Posterior cingulate gyrus (tissue), 11 donors: ENCODE measurements around the gene TYRO3.

Experiments used
- DNase-seq, 10 donors: peaks; one replicate each; pipeline versions ENCODE4 v3.0.0 to v3.0.0-alpha.2; 2020 to 2021; ENCODE audit warnings: mixed read lengths in 3 of 10
- intact Hi-C: fragments of 100-400 bp; cut with DNase I; formaldehyde crosslinking; loops from one replicate; pipeline ENCODE4 v1.15.1; 2023

The TYRO3 gene

DNA sequence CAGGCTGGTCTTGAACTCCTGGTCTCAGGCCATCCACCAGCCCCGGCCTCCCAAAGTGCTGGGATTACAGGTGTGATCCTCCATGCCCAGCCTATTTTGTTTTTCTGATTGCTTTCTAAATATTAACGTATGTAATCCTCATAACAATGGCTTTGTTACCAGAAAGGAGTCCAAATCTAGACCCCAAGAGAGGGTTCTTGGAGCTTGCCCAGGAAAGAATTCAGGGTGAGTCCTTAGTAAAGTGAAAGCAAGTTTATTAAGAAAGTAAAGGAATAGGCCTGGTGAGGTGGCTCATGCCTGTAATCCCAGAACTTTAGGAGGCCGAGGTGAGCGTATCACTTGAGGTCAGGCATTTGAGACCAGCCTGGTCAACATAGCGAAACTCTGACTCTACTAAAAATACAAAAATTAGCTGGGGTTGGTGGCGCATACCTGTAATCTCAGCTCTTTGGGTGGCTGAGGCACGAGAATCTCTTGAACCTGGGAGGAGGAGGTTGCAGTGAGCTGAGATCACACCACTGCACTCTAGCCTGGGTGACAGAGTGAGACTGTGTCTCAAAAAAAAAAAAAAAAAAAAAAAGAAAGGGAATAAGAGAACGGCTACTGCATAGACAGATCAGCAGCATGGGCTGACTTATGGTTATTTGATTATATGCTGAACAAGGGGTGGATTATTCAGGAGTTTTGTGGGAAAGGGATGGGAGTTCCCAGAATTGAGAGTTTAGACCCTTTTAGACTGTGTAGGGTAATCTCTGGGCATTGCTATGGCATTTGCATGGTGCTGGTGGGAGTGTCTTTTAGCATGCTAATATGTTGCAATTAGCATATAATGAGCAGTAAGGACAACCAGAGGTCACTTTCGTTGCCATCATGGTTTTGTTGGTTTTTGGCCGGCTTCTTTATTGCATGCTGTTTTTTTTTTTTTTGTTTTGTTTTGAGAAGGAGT lies 36.1 kb downstream of the TYRO3 start:
- intact Hi-C loops, result no loop called here
- DNase-seq, result no peak

DNA sequence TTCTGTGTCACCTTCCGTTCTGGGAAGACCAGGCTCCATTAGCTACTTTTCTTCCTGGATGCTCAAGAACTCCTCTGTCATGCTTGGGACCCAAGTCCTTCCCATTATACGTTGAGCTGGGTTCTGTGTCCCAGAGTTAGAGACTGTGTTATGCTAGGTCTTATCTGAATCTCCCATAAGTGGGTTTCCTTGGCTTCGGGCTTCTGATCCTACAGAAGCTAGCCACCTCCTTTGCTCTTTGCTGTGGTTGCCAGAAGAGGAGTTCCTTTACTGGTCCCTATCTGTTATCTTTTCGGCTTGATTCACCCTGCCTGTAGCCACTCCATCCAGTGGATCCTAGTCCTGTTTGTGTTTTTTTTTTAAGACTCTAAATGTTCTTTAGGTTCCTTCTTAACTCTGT lies 38.0 kb downstream of the TYRO3 start:
- intact Hi-C loops, result no loop called here
- DNase-seq, result no peak

DNA sequence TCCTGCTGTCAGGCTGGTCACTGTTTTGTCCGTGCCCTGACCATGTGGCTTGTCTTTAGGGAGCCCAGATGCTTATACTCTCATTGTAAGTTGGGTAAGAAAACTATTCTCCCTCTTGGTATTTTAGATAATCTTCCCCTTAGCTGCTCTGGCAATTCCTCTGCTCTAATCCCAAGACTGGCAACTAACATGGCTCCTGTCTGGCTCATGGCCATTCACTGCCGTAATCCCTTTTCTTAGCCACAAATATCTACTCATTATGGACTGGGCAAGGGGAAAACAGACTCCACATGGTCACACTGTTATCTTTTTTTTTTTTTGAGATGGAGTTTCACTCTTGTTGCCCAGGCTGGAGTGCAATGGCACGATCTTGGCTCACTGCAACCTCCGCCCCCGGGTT lies 38.8 kb downstream of the TYRO3 start:
- intact Hi-C loops, result no loop called here
- no peak for DNase-seq

DNA sequence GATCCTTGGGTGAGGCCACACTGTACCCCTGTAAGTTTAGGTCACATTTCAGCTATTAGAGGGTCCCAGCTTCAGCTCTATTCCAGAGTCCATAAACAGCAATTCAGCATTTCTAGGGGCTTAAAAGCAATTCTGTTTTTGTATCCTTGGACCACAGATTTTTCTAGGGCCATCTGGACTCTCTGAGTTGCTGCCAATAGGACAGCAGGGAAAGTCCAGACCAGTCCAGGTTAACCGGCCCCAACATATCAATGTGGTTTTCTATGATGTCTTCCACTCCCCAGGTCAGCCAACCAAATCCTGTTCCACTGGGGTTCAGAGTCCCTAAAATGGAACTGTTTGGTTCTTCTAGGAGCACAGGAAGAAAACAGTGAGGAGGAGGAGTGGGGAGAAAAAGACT lies 40.0 kb downstream of the TYRO3 start:
- no peak for DNase-seq
- intact Hi-C loops, result no loop called here

DNA sequence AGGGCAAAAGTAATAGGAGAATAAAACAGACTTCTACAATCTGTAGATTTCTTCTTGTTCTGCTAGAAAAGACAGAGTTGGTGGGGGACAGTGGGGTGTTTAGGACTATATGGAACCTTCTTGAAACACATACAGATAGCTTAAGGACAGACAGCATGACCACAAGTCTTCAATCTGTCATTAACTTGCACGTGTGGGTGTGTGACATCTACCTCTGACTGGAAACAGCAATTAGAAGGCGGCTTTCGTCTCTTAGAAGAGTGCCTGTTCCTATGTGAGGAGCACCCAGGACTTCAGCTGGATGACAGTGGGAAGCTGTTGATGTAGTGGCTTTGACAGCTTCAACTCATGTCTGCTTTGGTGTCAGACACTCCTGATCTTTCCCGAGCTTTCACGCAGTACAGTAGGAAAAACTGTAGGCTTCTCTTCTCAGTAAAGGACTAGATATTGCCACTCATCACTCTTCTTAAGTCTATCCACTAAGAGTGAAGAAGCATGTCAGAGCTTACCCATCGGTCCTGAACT lies 44.5 kb downstream of the TYRO3 start:
- DNase-seq, result no peak
- intact Hi-C loops, result loop anchor here (5.0 kb wide), 1 partner anchor 46 kb away; the partner anchor contains the start of gene TYRO3

DNA sequence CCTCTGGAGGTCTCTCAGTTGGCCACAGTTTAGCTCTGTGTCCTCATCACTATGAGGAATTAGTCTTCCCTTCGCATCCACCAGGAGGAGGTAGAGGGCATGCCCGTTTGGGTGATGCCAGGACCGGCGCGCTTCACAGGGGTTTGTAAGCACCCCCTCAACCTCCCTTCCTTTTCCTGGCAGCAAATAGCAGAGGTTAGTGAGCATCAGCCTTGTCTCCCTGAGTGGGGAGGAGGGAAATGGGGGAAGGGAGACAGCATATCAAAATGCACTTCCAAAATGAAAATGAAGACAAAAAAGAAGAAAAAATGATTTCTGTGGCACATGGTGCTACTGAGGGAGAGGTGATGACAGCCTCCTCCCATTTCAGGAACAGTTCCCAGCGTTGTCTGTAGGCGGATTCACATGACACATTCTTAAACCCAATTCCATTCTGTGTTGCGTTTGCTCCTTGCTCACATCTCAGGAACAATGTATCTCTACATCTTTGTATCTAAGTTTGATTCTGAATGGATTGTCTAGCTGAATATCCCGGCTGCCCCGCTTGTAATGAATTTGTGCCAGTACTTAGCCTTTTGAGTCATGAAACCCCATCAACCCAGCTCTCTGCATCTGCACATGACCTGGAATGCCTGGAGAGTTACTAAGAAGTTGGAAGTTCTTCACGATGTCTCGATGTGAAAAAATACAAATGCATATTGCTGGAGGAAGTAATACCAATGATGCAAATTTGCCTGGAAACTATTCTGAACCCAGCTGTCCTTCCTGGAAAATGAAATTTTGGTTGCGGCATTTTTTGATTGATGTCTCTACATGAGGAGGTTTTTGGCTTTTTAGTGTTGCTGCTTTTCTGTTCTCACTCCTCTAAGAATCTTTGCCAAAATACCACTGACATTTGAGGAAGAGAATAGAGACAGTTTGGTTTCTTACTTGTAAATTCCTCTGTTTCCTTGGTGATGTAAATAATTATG lies 45.2 kb downstream of the TYRO3 start:
- peak; percentile 35 to 93 (median 66) for DNase-seq
- intact Hi-C loops, result loop anchor here (5.0 kb wide), 1 partner anchor 47 kb away; the partner anchor contains the start of gene TYRO3

DNA sequence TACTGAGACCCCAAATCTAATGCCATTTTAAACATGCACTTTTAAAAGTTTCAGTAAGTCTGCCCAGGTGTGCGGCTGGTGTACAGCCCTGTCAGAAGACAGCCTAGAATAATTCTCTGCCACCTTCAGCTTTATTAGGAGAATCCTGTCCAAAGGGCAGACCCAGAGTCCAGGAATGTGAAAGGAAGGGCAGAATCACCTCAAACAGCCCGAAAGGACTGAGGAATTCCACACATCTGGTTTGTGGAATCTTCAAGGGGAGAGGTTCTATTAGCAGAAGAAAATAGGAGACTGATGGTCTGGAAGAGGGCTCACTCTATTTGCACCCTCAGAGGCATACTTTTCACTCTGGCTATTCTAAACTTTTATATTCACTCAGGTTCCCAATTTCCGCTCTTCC lies 46.6 kb downstream of the TYRO3 start:
- intact Hi-C loops, result no loop called here
- no peak for DNase-seq

DNA sequence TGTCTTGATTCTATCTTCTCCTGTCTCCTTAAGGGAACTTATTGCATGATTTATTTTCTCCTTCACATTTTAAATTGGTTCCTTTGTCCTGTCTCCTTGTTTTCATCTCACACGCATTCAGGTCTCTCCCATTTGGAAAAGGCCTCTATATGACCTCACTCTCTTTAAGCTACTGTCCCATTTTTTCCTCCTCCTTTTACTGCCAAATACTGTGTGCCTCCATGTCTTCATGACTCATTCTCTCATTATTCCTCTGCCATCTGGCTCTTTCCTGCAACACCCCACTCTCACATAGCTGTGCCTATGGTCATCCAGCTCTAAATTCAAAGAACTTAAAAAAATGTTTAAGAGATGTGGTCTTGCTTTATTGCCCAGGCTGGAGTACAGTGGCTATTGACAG lies 48.0 kb downstream of the TYRO3 start:
- intact Hi-C loops, result no loop called here
- DNase-seq, result peak in 1 of 10 donors; percentile 20

DNA sequence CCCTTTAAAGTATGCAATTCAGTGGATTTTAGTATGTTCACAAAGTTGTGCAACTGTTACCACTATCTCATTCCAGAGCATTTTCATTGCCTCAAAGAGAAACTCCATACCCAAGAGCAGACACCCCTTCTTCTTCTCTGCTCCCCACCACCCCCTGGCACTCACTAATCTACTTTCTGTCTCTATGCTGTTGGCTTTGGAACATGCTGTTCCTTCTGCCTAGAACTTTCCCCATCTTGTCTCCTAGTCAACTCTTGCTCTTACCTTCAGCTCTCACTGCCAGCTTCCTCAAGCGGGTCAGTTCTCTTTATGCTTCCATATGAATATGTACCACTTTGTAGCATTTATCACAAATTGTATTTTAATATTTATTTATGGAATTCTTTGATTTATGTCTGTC lies 50.1 kb downstream of the TYRO3 start:
- intact Hi-C loops, result no loop called here
- DNase-seq, result no peak

DNA sequence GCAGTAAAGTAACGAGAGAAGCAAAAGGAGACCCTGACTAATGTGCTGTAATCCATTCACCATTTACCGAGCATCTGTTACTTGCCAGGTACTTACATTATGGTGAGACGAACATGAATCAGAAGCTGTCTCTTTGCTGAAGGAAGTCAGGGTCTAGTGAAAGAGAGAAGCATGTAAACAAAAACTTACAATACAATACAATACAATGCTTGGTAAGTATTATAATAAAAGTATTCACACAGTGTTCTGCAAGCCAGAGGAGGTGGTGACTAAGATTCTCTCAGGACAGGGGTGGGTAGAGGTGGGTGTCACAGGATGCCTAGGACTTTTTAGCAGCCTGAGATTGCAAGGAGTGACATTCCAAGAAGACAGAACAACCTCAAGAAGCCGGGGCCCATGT lies 51.0 kb downstream of the TYRO3 start:
- DNase-seq, result no peak
- intact Hi-C loops, result no loop called here

DNA sequence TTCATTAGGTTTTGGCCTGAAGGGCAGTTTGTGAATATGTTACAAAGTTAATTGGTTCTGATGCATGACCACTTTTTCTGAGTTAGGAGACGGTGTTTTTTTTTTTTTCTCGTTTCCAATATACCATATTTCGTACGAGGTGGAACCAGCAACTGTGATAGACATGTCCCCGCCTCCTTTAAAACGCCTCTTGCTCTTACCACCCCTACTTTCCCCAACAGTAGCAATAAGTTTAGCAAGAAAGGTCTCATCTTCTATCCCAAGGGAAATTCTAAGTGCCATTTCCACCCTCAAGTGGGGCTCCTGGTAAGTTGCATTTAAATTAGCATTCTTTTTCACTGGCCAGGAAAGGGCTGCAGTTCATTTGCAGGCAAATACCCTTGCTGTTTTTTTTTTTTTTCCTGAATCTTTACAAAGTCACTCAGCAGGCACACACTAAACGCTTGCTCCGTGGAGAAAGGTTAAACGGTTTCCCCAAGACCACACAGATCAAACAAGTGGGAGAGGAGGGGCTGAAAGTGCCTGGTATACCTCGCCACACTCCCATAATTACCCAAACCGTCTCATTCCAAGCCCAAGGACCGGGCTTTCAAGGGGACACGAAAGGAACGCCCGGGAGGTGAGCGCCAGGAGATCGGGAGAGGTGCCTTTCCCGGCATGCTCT lies 61.7 kb downstream of the TYRO3 start:
- intact Hi-C loops, result loop anchor here (5.0 kb wide), 2 partner anchors 63 to 152 kb away; partner anchors contain the start of genes MAPKBP1 and TYRO3
- DNase-seq, result no peak

DNA sequence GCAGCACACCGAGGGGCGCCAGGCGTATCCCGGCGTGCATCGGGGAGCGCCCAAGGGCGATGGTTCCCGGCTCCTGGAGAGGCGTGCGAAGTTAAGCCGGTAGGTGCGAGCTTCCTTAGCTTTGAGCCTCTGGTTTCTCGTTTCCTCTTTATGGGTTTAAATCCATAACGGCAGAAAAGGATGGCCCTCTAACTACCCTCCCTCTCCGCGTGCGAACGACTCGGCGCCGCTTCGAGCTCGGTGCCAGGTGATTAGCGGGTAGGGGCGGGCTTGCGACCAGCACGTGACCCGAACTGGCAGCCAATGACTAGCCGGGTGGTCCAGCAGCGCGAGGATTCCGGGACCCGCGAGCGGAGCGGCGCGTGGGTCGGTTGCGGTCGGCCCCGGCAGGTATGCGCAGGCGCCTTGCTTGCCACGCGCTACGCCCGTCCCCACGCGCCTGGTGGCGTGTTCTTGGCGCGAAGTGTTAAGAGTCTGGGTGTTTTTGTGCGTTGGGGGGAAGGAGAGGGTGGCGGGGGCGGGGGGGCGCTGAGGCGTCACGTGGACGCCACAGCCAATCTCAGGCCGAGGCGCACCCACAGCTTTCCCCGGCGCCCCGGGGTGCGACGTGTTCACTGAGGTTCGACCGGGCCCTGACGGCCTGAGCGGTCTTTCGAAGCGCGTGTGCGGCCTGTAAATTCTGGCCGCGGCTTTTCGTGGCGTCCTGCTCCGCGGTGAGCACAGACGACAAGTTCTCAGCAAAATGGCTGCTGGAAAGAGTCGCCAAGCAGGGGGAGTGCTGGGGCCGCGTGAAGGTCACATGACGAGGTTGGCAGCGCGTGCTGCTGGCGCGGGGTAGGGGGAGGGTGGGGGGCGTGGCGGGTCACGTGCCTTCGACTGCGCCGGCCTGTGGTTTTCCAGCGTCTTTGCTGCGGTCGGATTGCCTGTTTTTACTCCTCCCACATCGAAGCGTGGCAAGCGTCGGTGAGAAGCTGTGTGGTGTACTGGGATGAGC lies 62.5 kb downstream of the TYRO3 start:
- intact Hi-C loops, result loop anchor here (2.0 to 5.0 kb wide), 3 partner anchors 39 to 151 kb away; partner anchors contain the start of genes MAPKBP1, MGA and TYRO3
- peak; percentile 79 to 97 (median 86) for DNase-seq

DNA sequence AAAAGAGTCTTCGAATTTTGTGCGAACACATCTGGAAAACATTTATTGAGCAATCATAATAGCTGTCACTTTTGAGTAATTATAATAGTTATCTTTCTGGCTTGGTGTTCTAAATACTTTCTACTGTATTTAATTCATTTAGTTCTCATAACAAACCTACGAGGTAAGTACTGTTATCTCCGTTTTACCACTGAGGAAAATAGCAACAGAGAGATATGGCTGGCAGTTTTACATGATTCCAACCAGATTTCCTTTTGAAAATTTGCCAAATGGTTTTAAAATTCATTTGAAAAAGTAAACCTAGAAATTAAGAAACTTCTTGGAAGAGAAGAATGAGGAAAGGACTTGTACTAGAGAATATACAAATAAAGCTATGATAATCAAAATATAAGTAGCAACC lies 63.9 kb downstream of the TYRO3 start:
- intact Hi-C loops, result loop anchor here (2.0 to 5.0 kb wide), 3 partner anchors 38 to 149 kb away; partner anchors contain the start of genes MAPKBP1, MGA and TYRO3
- no peak for DNase-seq

DNA sequence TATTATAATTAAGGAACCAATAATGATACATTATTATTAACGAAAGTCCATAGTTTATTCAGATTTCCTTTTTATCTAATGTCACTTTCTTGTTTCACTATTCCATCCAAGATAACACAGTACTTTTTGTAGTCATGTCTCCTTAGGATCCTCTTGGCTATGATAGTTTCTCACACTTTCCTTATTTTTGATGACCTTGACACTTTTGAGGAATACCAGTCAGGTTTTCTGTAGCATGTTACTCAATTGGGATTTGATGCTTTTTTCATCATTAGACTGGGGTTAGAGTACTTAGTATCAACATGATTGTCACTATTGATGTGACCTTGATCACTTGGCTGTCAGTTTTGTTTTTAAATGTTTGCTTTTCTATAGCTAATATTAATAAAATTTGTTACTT lies 68.2 kb downstream of the TYRO3 start:
- DNase-seq, result no peak
- intact Hi-C loops, result no loop called here

DNA sequence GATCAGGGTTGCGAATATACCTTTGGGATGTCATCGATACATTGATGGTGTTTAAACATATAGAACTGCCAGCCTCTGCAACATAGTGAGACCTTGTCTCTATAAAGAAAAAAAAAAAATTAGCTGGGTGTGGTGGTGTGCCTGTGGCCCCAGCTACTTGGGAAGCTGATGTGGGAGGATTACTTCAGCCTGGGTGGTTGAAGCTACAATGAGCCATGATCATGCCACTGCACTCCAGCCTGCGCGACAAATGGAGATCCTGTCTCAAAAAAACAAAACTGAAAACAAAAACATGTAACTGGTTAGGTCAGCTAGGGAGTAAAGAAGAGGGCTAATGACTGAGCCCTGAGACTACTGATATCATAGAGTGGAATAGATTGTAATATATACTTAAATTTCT lies 70.5 kb downstream of the TYRO3 start:
- no peak for DNase-seq
- intact Hi-C loops, result no loop called here

DNA sequence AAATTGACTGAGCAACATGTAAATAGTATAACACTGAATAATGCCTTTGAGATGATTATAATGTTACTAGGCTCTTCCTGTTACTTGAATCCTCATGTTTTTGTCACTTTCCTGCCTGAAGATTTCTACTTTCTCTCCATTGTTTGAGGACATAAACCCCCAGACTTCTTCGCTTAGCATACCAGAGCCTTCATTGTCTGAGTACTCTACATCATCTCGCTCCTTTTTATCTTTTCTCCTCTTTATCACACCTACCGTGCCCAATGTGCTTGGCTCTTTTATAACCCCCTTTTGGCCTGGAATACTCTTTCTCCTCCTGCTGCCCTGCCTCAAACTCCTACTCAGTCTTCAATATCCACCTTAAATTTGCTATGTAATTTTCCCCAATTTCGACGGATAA lies 70.9 kb downstream of the TYRO3 start:
- DNase-seq, result no peak
- intact Hi-C loops, result no loop called here

DNA sequence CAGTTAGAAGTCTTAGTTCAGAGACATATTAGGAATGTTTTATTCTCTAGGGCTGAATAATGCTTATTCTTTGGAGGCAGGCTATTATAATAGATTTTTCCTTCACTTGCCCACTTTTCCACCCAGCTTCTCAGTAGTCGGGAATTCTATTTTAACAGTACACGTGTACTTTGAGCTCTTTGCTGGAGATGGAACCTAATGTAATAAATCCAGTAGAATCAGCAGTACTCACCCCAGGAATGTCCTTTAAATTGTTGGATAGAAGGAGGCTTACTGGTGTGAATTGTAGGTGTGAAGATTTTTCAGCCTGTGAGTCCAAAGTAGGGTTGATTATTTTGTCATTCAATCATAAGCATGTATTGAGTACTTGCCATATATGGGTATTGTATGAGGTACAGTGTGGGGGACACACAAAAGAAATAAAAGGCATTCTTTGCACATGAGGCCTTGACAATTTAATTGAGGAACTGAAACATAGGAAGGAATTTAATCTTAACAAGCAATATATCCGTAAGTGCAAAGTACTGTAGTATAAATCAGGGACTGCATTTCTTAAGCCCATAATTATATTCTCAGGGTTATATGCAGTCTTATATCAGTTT lies 71.7 kb downstream of the TYRO3 start:
- DNase-seq, result no peak
- intact Hi-C loops, result no loop called here

DNA sequence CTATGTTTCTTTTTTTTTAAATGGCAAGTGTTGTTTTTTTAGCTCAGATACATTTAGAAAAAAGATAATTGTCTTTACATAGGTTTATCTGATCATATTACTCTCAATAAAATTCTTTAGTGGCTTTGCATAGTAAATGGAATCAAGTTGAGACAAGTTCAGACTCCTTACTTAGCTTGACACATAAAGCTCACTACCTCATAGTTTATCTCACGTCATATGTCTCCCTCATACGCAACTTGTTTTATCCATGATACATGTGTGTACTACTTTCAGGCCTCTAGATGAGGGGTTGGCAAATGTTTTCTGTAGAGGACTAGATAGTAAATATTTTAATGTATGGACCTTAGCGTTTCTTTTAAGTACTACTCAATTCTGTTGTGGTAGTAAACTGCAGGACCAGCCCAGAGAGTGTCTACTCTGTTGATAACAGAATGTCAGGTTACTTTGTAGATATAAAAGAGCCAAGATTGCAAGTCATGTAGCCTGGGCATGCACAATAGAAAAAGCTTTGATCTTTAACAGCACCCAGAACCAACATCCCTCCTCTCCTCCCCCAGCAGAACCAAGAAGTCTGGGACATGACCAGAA lies 73.0 kb downstream of the TYRO3 start:
- intact Hi-C loops, result no loop called here
- no peak for DNase-seq
